ENCODE results near the gene KAT5. TPM values are rescaled to one million over a fixed set of nuclear protein-coding genes. Genes with fewer than 3 reads are reported as not detected.

KAT5 gene
- total RNA-seq, 6 donors from 2014 or later: 44.0 to 102 (median 88.4) TPM

DNA sequence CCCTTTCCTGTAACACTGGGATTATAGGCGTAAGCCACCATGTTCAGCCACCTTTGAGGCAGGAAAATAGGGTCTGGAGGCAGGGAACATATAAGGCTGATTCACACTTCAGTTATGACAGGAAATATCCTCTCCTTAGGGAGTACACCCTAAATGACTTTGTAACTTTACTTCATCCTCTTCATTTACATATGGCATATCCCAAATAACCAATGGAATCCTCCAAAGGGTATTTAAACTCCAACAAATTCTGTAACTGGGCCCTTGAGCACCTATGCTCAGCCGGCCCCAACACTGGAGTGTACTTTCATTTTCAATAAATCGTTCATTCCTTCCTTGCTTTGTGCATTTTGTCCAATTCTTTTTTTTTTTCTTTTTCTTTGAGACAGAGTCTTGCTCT is 1.6 kb upstream of the KAT5 start:
- 71 to 74% methylated on average over 3 of the region's 3 CpGs for WGBS, 2 donors
- H3K9me3 ChIP-seq: no peaks in the 10 kb centered on the region
- no peak for TF ChIP-seq POLR2AphosphoS5 (IDR thresholded peaks at IDR 0.05)
- TF ChIP-seq, protein P1, sequence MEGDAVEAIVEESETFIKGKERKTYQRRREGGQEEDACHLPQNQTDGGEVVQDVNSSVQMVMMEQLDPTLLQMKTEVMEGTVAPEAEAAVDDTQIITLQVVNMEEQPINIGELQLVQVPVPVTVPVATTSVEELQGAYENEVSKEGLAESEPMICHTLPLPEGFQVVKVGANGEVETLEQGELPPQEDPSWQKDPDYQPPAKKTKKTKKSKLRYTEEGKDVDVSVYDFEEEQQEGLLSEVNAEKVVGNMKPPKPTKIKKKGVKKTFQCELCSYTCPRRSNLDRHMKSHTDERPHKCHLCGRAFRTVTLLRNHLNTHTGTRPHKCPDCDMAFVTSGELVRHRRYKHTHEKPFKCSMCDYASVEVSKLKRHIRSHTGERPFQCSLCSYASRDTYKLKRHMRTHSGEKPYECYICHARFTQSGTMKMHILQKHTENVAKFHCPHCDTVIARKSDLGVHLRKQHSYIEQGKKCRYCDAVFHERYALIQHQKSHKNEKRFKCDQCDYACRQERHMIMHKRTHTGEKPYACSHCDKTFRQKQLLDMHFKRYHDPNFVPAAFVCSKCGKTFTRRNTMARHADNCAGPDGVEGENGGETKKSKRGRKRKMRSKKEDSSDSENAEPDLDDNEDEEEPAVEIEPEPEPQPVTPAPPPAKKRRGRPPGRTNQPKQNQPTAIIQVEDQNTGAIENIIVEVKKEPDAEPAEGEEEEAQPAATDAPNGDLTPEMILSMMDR (IDR thresholded peaks at IDR 0.05): no peak
- TF ChIP-seq POLR2A (IDR thresholded peaks at IDR 0.05): no peak
- no peak for TF ChIP-seq EP300 (IDR thresholded peaks at IDR 0.05)
- peak overlapping the region in 3 of 4 donors; percentile 97 to 100 (median 99) for H3K27ac ChIP-seq
- ATAC-seq (ENCODE audit: low FRiP score in 2 of 2): no peak
- peaks cover 14 to 33% (median 23%) of the 10 kb centered on the region in 4 donors for H3K4me1 ChIP-seq
- H3K27me3 ChIP-seq: no peaks in the 10 kb centered on the region
- no peak for DNase-seq
- H3K4me3 ChIP-seq: peak overlapping the region in 1 of 4 donors; percentile 85
- H3K36me3 ChIP-seq: peaks cover 12 to 25% (median 24%) of the 10 kb centered on the region in 4 donors

DNA sequence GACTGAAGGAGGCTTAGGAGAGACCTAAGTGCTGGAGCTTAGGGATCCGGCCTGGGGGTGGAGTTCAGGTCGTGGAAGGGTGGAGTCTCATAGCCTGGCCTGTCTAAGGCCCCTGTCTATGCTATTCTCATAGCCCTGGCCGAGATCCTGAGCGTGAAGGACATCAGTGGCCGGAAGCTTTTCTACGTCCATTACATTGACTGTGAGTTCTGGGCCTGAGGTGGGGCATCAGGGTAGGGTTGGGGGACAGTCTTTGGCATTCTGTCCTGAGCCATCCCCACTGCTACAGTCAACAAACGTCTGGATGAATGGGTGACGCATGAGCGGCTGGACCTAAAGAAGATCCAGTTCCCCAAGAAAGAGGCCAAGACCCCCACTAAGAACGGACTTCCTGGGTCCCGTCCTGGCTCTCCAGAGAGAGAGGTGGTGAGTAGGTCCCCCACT is 603 bp downstream of the KAT5 start:
- DNase-seq (no peak), ATAC-seq (ENCODE audit: low FRiP score in 2 of 2) (no peak)
- H3K4me1 ChIP-seq: peaks cover 14 to 28% (median 19%) of the 10 kb centered on the region in 4 donors
- no peaks in the 10 kb centered on the region for H3K9me3 ChIP-seq
- peak overlapping the region; percentile 97 to 100 (median 100) for H3K27ac ChIP-seq
- TF ChIP-seq, protein P1 (IDR thresholded peaks at IDR 0.05): no peak
- TF ChIP-seq POLR2AphosphoS5 (IDR thresholded peaks at IDR 0.05) (no peak), POLR2A (IDR thresholded peaks at IDR 0.05) (no peak), EP300 (IDR thresholded peaks at IDR 0.05) (no peak)
- H3K4me3 ChIP-seq: peak overlapping the region; percentile 63 to 85 (median 68)
- 30 to 49% methylated on average over 7 to 11 of the region's 11 CpGs for WGBS, 2 donors
- peaks cover 29 to 47% (median 46%) of the 10 kb centered on the region in 4 donors for H3K36me3 ChIP-seq
- H3K27me3 ChIP-seq: no peaks in the 10 kb centered on the region

DNA sequence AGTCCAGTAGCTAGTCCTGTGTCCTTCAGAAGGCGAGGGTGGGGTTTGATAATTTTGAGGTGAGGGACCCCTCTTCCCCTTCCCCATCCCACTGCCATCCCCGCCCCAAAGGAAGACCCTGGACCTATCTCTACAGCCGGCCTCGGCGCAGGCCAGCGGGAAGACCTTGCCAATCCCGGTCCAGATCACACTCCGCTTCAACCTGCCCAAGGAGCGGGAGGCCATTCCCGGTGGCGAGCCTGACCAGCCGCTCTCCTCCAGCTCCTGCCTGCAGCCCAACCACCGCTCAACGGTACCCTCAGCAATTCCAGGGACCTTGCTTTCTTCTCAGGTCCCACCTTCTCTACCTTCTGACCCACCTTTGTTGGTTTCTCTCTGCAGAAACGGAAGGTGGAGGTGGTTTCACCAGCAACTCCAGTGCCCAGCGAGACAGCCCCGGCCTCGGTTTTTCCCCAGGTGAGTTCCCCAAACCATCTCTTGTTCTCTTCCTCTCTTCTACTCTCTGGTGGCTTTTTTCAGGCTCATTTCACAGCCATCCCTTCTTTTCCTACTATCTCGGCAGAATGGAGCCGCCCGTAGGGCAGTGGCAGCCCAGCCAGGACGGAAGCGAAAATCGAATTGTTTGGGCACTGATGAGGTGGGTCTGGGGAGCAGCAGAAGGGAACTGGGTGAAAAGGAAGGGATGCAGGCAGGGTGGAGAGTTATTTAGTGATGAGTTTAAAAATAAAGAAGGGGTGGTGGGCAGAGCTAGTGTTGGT is 1.3 kb downstream of the KAT5 start:
- WGBS, 2 donors: 92 to 95% methylated on average over 24 of the region's 24 CpGs
- ATAC-seq (ENCODE audit: low FRiP score in 2 of 2) (no peak), DNase-seq (peak in 1 of 2 donors; percentile 73)
- Histone ChIP-seq H3K9me3 (no peaks in the 10 kb centered on the region), H3K27ac (peak overlapping the region in 3 of 4 donors; percentile 97 to 100 (median 100)), H3K4me3 (peak overlapping the region in 2 of 4 donors; percentile 73 to 85), H3K4me1 (peaks cover 15 to 31% (median 23%) of the 10 kb centered on the region in 4 donors), H3K27me3 (no peaks in the 10 kb centered on the region), H3K36me3 (peaks cover 35 to 54% (median 53%) of the 10 kb centered on the region in 4 donors)
- TF ChIP-seq EP300 (IDR thresholded peaks at IDR 0.05) (no peak), POLR2AphosphoS5 (IDR thresholded peaks at IDR 0.05) (no peak), POLR2A (IDR thresholded peaks at IDR 0.05) (no peak)
- TF ChIP-seq, protein P1 (IDR thresholded peaks at IDR 0.05): no peak

DNA sequence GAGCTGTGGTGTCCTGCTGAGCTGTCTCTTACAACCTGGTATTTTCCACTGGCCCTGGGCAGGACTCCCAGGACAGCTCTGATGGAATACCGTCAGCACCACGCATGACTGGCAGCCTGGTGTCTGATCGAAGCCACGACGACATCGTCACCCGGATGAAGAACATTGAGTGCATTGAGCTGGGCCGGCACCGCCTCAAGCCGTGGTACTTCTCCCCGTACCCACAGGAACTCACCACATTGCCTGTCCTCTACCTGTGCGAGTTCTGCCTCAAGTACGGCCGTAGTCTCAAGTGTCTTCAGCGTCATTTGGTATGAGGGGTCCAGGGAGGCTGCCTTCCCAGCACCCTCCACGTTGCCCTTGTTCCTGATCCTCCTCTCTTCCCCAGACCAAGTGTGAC is 2.4 kb downstream of the KAT5 start:
- WGBS, 2 donors: 92 to 94% methylated on average over 7 to 16 of the region's 16 CpGs
- Histone ChIP-seq H3K27me3 (no peaks in the 10 kb centered on the region), H3K4me1 (peaks cover 25 to 41% (median 34%) of the 10 kb centered on the region in 4 donors), H3K9me3 (no peaks in the 10 kb centered on the region), H3K36me3 (peaks cover 41 to 65% (median 64%) of the 10 kb centered on the region in 4 donors), H3K27ac (no peak overlapping the region), H3K4me3 (no peak overlapping the region)
- DNase-seq: peak in 1 of 2 donors; percentile 43
- TF ChIP-seq, protein P1 (IDR thresholded peaks at IDR 0.05): no peak
- TF ChIP-seq EP300 (IDR thresholded peaks at IDR 0.05) (no peak), POLR2A (IDR thresholded peaks at IDR 0.05) (no peak), POLR2AphosphoS5 (IDR thresholded peaks at IDR 0.05) (no peak)
- no peak for ATAC-seq (ENCODE audit: low FRiP score in 2 of 2)
